ENCODE data around the gene LDOC1. TPM values are rescaled to one million over a fixed set of nuclear protein-coding genes. Genes with fewer than 3 reads are reported as not detected.

The LDOC1 gene
- total RNA-seq (2021; fragmentation: NEBNext Ultra II Directional; extraction: Animal tissue kit (Norgen Biotek cat#: 25700)) (52.4 and 52.7 TPM in 2 replicates), polyA plus RNA-seq (2011; rRNA removed) (19.1 and 35.9 TPM in 2 replicates), polyA minus RNA-seq (2011; rRNA and poly(A)+ RNA removed) (7.7 and 10.6 TPM in 2 replicates)
- polyA plus RNA-seq (2011; cell fraction: cytosol; rRNA removed): 12.2 TPM
- polyA plus RNA-seq (2011; cell fraction: nucleus; rRNA removed): 49.5 TPM
- 60.2 to 68.5 TPM (median 64.4 TPM) in 4 replicates for polyA plus RNA-seq (2012, experiment 1 of 2)
- polyA plus RNA-seq (2012, experiment 2 of 2): 88.0 TPM
- 68.9 TPM for polyA plus RNA-seq (2013, experiment 1 of 2)
- polyA plus RNA-seq (2013, experiment 2 of 2): 73.5 TPM
- 17.0 TPM for polyA minus RNA-seq (2011; cell fraction: cytosol; rRNA and poly(A)+ RNA removed)
- 15.6 TPM for polyA minus RNA-seq (2011; cell fraction: nucleus; rRNA and poly(A)+ RNA removed)
- long read RNA-seq, experiment 1, transcript LDOC1-201 (1 exons, 1,381 nt): major isoform, 73 of 75 reads
- long read RNA-seq, experiment 1, partial matches to known transcripts: 0 of 75 reads
- long read RNA-seq, experiment 1, other reads (novel, unspliced or antisense): 1 of 75 reads
- long read RNA-seq, experiment 2, transcript LDOC1-202 (2 exons, 784 nt): minor isoform, 7 of 29 reads
- long read RNA-seq, experiment 2, transcript LDOC1-201 (1 exons, 1,381 nt): major isoform, 22 of 29 reads
- long read RNA-seq, experiment 2, partial matches to known transcripts: 0 of 29 reads
- long read RNA-seq, experiment 2, other reads (novel, unspliced or antisense): 0 of 29 reads

GRCh38 chrX:141176586-141177451 is at the start of gene LDOC1:
Gene LDOC1 (minus strand): TSS chrX:141177129. CDS start chrX:141177021, 108 bp downstream.
- peak within 1 kb of the TSS; percentile 52 for H4K91ac ChIP-seq (replicated peaks; ENCODE audit: insufficient read length, low read length)
- TF ChIP-seq CREB1 (IDR thresholded peaks at IDR 0.05) (peak; percentile 32; the same call in 1 of the 2 replicates), NANOG (IDR thresholded peaks at IDR 0.05; ENCODE audit: insufficient read depth, low read depth, low read length, poor library complexity, severe bottlenecking) (no peak), POLR2A (IDR thresholded peaks at IDR 0.05; ENCODE audit: control extremely low read depth in 1 of 2, low read depth in 2 of 2, low read length in 2 of 2) (peak in 1 of 2 experiments; percentile 60; a peak in 2 of 3 replicates), RAD21 (IDR thresholded peaks at IDR 0.05 in 1 of 2, conservative IDR thresholded peaks at IDR 0.05 in 1 of 2; ENCODE audit: low read depth in 2 of 2, low read length in 2 of 2) (no peak), TCF12 (IDR thresholded peaks at IDR 0.05; ENCODE audit: low read depth, low read length) (no peak), YY1 (IDR thresholded peaks at IDR 0.05; ENCODE audit: low read depth, low read length) (0 out of 2 replicates have a peak, but pooled peaks have one; percentile 22), POLR2AphosphoS5 (IDR thresholded peaks at IDR 0.05; ENCODE audit: low read depth, low read length) (peak; percentile 59; the same call in 1 of the 2 replicates)

More at GRCh38 chrX:141176586-141177451, at the start of gene LDOC1:
- Histone ChIP-seq H2BK12ac (ENCODE audit: low read depth, low read length) (peak within 1 kb of the TSS; percentile 80; the same call in 1 of the 2 replicates), H2BK5ac (ENCODE audit: low read depth, low read length) (peak within 1 kb of the TSS; percentile 94), H3K9me3 (ENCODE audit: insufficient read depth in 2 of 2, low read depth in 1 of 2, low read length in 1 of 2) (no peaks in the 10 kb centered on the region), H3K4me3 (ENCODE audit: extremely low read depth in 1 of 4, insufficient read depth in 2 of 4, low read depth in 3 of 4, low read length in 4 of 4) (peak within 1 kb of the TSS; percentile 67 to 96 (median 77)), H3K4ac (replicated peaks; ENCODE audit: insufficient read length, low read depth, low read length) (peak within 1 kb of the TSS; percentile 57), H3K4me2 (ENCODE audit: insufficient read depth in 1 of 2, low read depth in 2 of 2, low read length in 2 of 2) (peak within 1 kb of the TSS; percentile 76 to 81), H3K23ac (ENCODE audit: insufficient read length) (no peak within 1 kb of the TSS), H3K9ac (replicated peaks in 1 of 4; ENCODE audit: extremely low read depth in 1 of 4, low read depth in 3 of 4, low read length in 3 of 4) (peak within 1 kb of the TSS; percentile 36 to 92 (median 87)), H3K79me1 (ENCODE audit: low read depth, low read length) (no peaks in the 10 kb centered on the region; the same call in 1 of the 2 replicates), H3K14ac (ENCODE audit: insufficient read length) (no peak within 1 kb of the TSS), H2BK120ac (replicated peaks; ENCODE audit: low read depth, low read length) (no peak within 1 kb of the TSS), H3K79me2 (ENCODE audit: control insufficient read depth in 1 of 2, insufficient read depth in 2 of 2, low read length in 2 of 2) (peaks cover 0 to 9% of the 10 kb centered on the region in 2 experiments; a peak in 1 of 4 replicates), H4K8ac (ENCODE audit: extremely low read depth, insufficient read depth, low read length) (peak within 1 kb of the TSS; percentile 89), H3K27me3 (replicated peaks in 1 of 4; ENCODE audit: control insufficient read depth in 3 of 4, extremely low read depth in 1 of 4, insufficient read depth in 3 of 4, low read length in 3 of 4) (no peaks in the 10 kb centered on the region), H2AFZ (ENCODE audit: low read length) (0 out of 2 replicates have a peak within 1 kb of the TSS, but pooled peaks have one; percentile 20), H4K5ac (ENCODE audit: insufficient read length, low read depth, low read length) (peak within 1 kb of the TSS; percentile 90), H3K27ac (ENCODE audit: low read depth, low read length) (peak within 1 kb of the TSS; percentile 75; the same call in 1 of the 2 replicates), H3K36me3 (ENCODE audit: control insufficient read depth in 2 of 4, insufficient read depth in 4 of 4, low read length in 3 of 4) (no peaks in the 10 kb centered on the region; a peak in 1 of 8 replicates), H4K20me1 (replicated peaks in 1 of 2; ENCODE audit: control insufficient read depth in 1 of 2, insufficient read depth in 2 of 2, low read length in 2 of 2) (peaks cover 0 to 4% of the 10 kb centered on the region in 2 experiments), H2BK15ac (ENCODE audit: low read length) (0 out of 2 replicates have a peak within 1 kb of the TSS, but pooled peaks have one; percentile 61), H3K4me1 (replicated peaks in 1 of 4; ENCODE audit: control insufficient read depth in 3 of 4, insufficient read depth in 4 of 4, low read length in 3 of 4) (peaks cover 0 to 4% (median 0%) of the 10 kb centered on the region in 4 experiments; a peak in 3 of 7 replicates), H2AK5ac (ENCODE audit: low read depth, low read length) (0 out of 2 replicates have a peak within 1 kb of the TSS, but pooled peaks have one; percentile 75), H3K56ac (replicated peaks; ENCODE audit: insufficient read length, low read depth, low read length) (no peak within 1 kb of the TSS), H3K23me2 (ENCODE audit: low read depth, low read length) (no peaks in the 10 kb centered on the region), H3K18ac (ENCODE audit: extremely low read depth, low read length) (peak within 1 kb of the TSS; percentile 78), H2BK20ac (ENCODE audit: low read length) (no peak within 1 kb of the TSS)
- WGBS, 2 experiments (ENCODE audit: extremely low coverage in 1 of 2, insufficient coverage in 1 of 2, insufficient read length in 1 of 2, insufficient replicate concordance in 2 of 2, low coverage in 1 of 2, low lambda C conversion rate in 2 of 2, missing lambda C conversion rate in 1 of 2): 2% methylated on average over 26 of the region's 83 CpGs; no CpG with 5 or more reads in 1 of the 2 experiments
- ChIA-PET CTCF (ENCODE audit: partially characterized antibody) (no interaction called here), POLR2A (ENCODE audit: partially characterized antibody) (interaction anchor here (1.0 to 1.5 kb wide), 2 partner anchors 87 to 355 kb away, joined by 3 to 6 read pairs; no protein-coding TSS in a partner anchor)
- DNase-seq (ENCODE audit: low read depth in 1 of 2, low spot score in 2 of 2): peak; percentile 70 to 86
- FAIRE-seq: no peak

Data from H1 (cell line).